ENCODE data around the gene SLC6A8.

The SLC6A8 gene

GRCh38 chrX:153648358-153649177 is 39.2 kb upstream of the SLC6A8 start:
- no peak for DNase-seq (ENCODE audit: low read depth, low spot score)

- DNase-seq (ENCODE audit: low read depth, low spot score): no peak
These were observed 38.4 kb upstream of the SLC6A8 start for GRCh38 chrX:153649178-153649914.

GRCh38 chrX:153649915-153650782 is 37.6 kb upstream of the SLC6A8 start:
- DNase-seq (ENCODE audit: low read depth, low spot score): no peak

GRCh38 chrX:153650959-153651358 is 36.8 kb upstream of the SLC6A8 start:
- no peak for DNase-seq (ENCODE audit: low read depth, low spot score)

- DNase-seq (ENCODE audit: low read depth, low spot score): no peak
These were observed 36.1 kb upstream of the SLC6A8 start for GRCh38 chrX:153651540-153652079.

GRCh38 chrX:153653556-153653955 is 34.2 kb upstream of the SLC6A8 start:
- no peak for DNase-seq (ENCODE audit: low read depth, low spot score)

- DNase-seq (ENCODE audit: low read depth, low spot score): no peak
These were observed 30.6 kb upstream of the SLC6A8 start for GRCh38 chrX:153657161-153657560.

- no peak for DNase-seq (ENCODE audit: low read depth, low spot score)
These were observed 28.5 kb upstream of the SLC6A8 start for GRCh38 chrX:153659268-153659667.

GRCh38 chrX:153662266-153662665 is 25.5 kb upstream of the SLC6A8 start:
- DNase-seq (ENCODE audit: low read depth, low spot score): no peak

- DNase-seq (ENCODE audit: low read depth, low spot score): no peak
These were observed 21.9 kb upstream of the SLC6A8 start for GRCh38 chrX:153665726-153666306.

GRCh38 chrX:153667281-153667955 is 20.3 kb upstream of the SLC6A8 start:
- no peak for DNase-seq (ENCODE audit: low read depth, low spot score)

GRCh38 chrX:153667956-153668396 is 19.8 kb upstream of the SLC6A8 start:
- peak; percentile 21 for DNase-seq (ENCODE audit: low read depth, low spot score)

- DNase-seq (ENCODE audit: low read depth, low spot score): no peak
These were observed 19.1 kb upstream of the SLC6A8 start for GRCh38 chrX:153668423-153669173.

GRCh38 chrX:153669174-153669890 is 18.4 kb upstream of the SLC6A8 start:
- no peak for DNase-seq (ENCODE audit: low read depth, low spot score)

- DNase-seq (ENCODE audit: low read depth, low spot score): no peak
These were observed 17.6 kb upstream of the SLC6A8 start for GRCh38 chrX:153669901-153670731.

- no peak for DNase-seq (ENCODE audit: low read depth, low spot score)
These were observed 16.8 kb upstream of the SLC6A8 start for GRCh38 chrX:153670748-153671588.

Measured in brain pericyte (primary cell).